Naive thymus-derived CD4-positive, alpha-beta T cell (primary cell): Measurements from ENCODE around the gene IL36RN. TPM values are rescaled to one million over a fixed set of nuclear protein-coding genes. Genes with fewer than 3 reads are reported as not detected.
A peak's percentile ranks its signal among the peaks of the same experiment; 100 is the strongest.

Experiments
- ATAC-seq: fragments of 150-1000 bp; cut with Tn5 transposase; 2 replicates; pipeline ENCODE4 v1.10.0; 2021; ENCODE audit warnings: mild to moderate bottlenecking, moderate library complexity
- CTCF ChIA-PET: fragments of 350-600 bp; sonication (Branson Sonifier 250); formaldehyde crosslinking; loops from one replicate; lab custom pipeline; 2021; ENCODE audit warnings: antibody characterized with exemption; lab: Charles Lee
- POLR2A ChIA-PET: fragments of 350-600 bp; sonication (Branson Sonifier 250); formaldehyde crosslinking; loops from one replicate; lab custom pipeline; 2021; ENCODE audit warnings: antibody characterized with exemption, inconsistent platforms; lab: Charles Lee
- DNase-seq, 9 donors: peaks; one replicate each; pipeline versions ENCODE4 v3.0.0 to v3.0.0-alpha.2; 2020 to 2022; ENCODE audit warnings: mixed read lengths in 1 of 9
- H3K27ac ChIP-seq: one replicate; pipeline ENCODE4 v1.7.0; 2013; ENCODE audit warnings: mild to moderate bottlenecking, low read depth, low read length, moderate library complexity
- H3K27me3 ChIP-seq, 2 donors: one replicate each; pipeline ENCODE4 v1.7.0; 2013; ENCODE audit warnings: low read length in 2 of 2, mild to moderate bottlenecking in 2 of 2, moderate library complexity in 2 of 2; ENCODE audit not compliant: control insufficient read depth in 2 of 2, insufficient read depth in 2 of 2
- H3K36me3 ChIP-seq, 3 experiments: 1 replicate in 2 of 3; 2 replicates in 1 of 3; pipeline ENCODE4 v1.7.0; 2013; ENCODE audit warnings: low read length in 3 of 3, mild to moderate bottlenecking in 3 of 3, moderate library complexity in 1 of 3; ENCODE audit not compliant: insufficient read depth in 3 of 3, control insufficient read depth in 2 of 3
- H3K4me1 ChIP-seq, 2 donors: one replicate each; pipeline ENCODE4 v1.7.0; 2013; ENCODE audit warnings: low read length in 2 of 2, mild to moderate bottlenecking in 2 of 2, moderate library complexity in 1 of 2; ENCODE audit not compliant: control insufficient read depth in 2 of 2, insufficient read depth in 2 of 2
- H3K4me3 ChIP-seq: 2 replicates; pipeline ENCODE4 v1.7.0; 2013; ENCODE audit warnings: mild to moderate bottlenecking, low read length
- H3K9me3 ChIP-seq, 3 experiments: 1 replicate in 2 of 3; 2 replicates in 1 of 3; pipeline ENCODE4 v1.7.0; 2013; ENCODE audit warnings: low read length in 3 of 3; ENCODE audit not compliant: control insufficient read depth in 2 of 3
- H3K27ac Mint-ChIP-seq, 9 donors: one replicate each; pipeline ENCODE4 v1.8.0; 2020 to 2022; ENCODE audit warnings: mixed read lengths in 9 of 9, mild to moderate bottlenecking in 8 of 9, moderate library complexity in 5 of 9, inconsistent platforms in 2 of 9
- H3K27me3 Mint-ChIP-seq, 5 donors: one replicate each; pipeline ENCODE4 v1.8.0; 2021 to 2022; ENCODE audit warnings: mixed read lengths in 5 of 5, mild to moderate bottlenecking in 1 of 5
- H3K36me3 Mint-ChIP-seq, 5 donors: one replicate each; pipeline ENCODE4 v1.8.0; 2020 to 2022; ENCODE audit warnings: mixed read lengths in 5 of 5, mild to moderate bottlenecking in 3 of 5, inconsistent platforms in 1 of 5
- H3K4me1 Mint-ChIP-seq, 7 donors: one replicate each; pipeline ENCODE4 v1.8.0; 2020 to 2022; ENCODE audit warnings: mixed read lengths in 7 of 7, mild to moderate bottlenecking in 3 of 7, inconsistent platforms in 1 of 7
- H3K4me3 Mint-ChIP-seq, 10 donors: one replicate each; pipeline ENCODE4 v1.8.0; 2020 to 2022; ENCODE audit warnings: mild to moderate bottlenecking in 10 of 10, mixed read lengths in 10 of 10, moderate library complexity in 6 of 10, inconsistent platforms in 2 of 10
- H3K9me3 Mint-ChIP-seq, 11 donors: one replicate each; pipeline ENCODE4 v1.8.0; 2020 to 2022; ENCODE audit warnings: mixed read lengths in 11 of 11, mild to moderate bottlenecking in 4 of 11, inconsistent platforms in 1 of 11, moderate library complexity in 1 of 11
- intact Hi-C, 2 donors: fragments of 100-400 bp; cut with micrococcal nuclease; formaldehyde crosslinking; loops; one replicate each; pipeline ENCODE4 v1.15.1; 2023
- polyA plus RNA-seq, 2 donors: library from polyadenylated mRNA; unstranded; fragments of 300-500 nt; fragmentation: Illumina TruSeq; gene quantifications; one replicate each; pipeline ENCODE4 v1.2.3, GENCODE V29; 2021
- total RNA-seq, 6 experiments: library from RNA in 5 of 6; stranded (reverse) in 5 of 6; gene quantifications; 1 replicate in 5 of 6; 2 replicates in 1 of 6; pipeline ENCODE4 v1.2.3 and lab custom pipeline; 2021 to 2026

The IL36RN gene
- total and polyA plus RNA-seq, 7 experiments from 2014 or later = 0.07 TPM; not detected in 6

DNA sequence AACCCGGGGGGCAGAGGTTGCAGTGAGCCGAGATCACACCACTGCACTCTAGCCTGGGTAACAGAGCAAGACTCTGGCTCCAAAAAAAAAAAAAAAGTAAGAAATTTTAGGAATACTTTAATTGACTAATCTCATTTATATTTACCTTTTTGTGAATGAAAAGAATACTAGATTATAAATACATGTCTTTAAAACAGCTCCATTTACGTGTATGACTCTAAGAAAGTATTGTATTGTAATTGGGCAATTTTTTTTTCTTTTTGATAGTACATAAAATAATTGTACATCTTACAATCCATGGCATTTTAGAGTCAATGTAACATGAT, 45.7 kb upstream of the IL36RN start:
- peaks cover 0 to 12% (median 1%) of the 10 kb centered on the region in 11 donors for H3K9me3 Mint-ChIP-seq
- H3K4me3 Mint-ChIP-seq = no peak overlapping the region
- ChIA-PET POLR2A (interaction anchor here (0.6 to 0.7 kb wide), 2 partner anchors 17 to 481 kb away, joined by 3 to 4 read pairs; no protein-coding TSS in a partner anchor), CTCF (interaction anchor here (0.7 kb wide), 1 partner anchor 46 kb away, joined by 5 read pairs; no protein-coding TSS in a partner anchor)
- Histone ChIP-seq H3K36me3 (no peaks in the 10 kb centered on the region), H3K4me3 (no peak overlapping the region), H3K27ac (no peak overlapping the region), H3K27me3 (peaks cover 0 to 3% of the 10 kb centered on the region in 2 donors), H3K9me3 (no peaks in the 10 kb centered on the region), H3K4me1 (peaks cover 0 to 8% of the 10 kb centered on the region in 2 donors)
- DNase-seq (no peak), ATAC-seq (no peak)
- intact Hi-C loops = no loop called here
- peaks cover 0 to 45% (median 6%) of the 10 kb centered on the region in 5 donors for H3K27me3 Mint-ChIP-seq
- H3K36me3 Mint-ChIP-seq = peaks cover under 1 to 7% (median under 1%) of the 10 kb centered on the region in 5 donors
- no peak overlapping the region for H3K27ac Mint-ChIP-seq
- peaks cover 3 to 45% (median 28%) of the 10 kb centered on the region in 7 donors for H3K4me1 Mint-ChIP-seq

DNA sequence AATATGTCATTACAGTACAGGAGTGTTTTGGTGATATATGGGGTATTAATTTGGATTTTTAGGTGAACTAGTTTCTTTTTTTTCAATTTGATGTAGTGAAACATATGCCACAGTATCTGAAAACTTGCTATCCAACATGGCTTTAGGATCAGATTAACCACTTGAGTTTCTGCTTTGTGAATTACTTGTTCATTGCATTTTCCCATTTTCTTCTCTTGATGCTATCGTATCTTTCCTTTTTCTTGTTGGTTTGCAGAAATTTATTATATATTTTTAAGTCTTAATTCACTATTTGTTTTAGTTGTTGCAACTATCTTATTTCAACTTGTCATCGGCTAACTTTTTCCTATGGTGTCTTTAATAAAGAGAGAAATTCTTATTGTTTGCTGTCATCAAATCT, 44.9 kb upstream of the IL36RN start:
- Mint-ChIP-seq H3K4me1 (peaks cover 3 to 45% (median 28%) of the 10 kb centered on the region in 7 donors), H3K27ac (peak overlapping the region in 2 of 9 donors; percentile 32 to 41), H3K4me3 (no peak overlapping the region), H3K9me3 (peaks cover 0 to 19% (median 6%) of the 10 kb centered on the region in 11 donors), H3K36me3 (peaks cover 5 to 8% (median 7%) of the 10 kb centered on the region in 5 donors), H3K27me3 (peaks cover 0 to 50% (median 5%) of the 10 kb centered on the region in 5 donors)
- Histone ChIP-seq H3K4me1 (peaks cover 0 to 8% of the 10 kb centered on the region in 2 donors), H3K4me3 (no peak overlapping the region), H3K36me3 (no peaks in the 10 kb centered on the region), H3K27me3 (peaks cover 0 to 3% of the 10 kb centered on the region in 2 donors), H3K27ac (no peak overlapping the region), H3K9me3 (no peaks in the 10 kb centered on the region)
- intact Hi-C loops = no loop called here
- no peak for ATAC-seq
- ChIA-PET CTCF (no interaction called here), POLR2A (no interaction called here)
- DNase-seq = no peak

DNA sequence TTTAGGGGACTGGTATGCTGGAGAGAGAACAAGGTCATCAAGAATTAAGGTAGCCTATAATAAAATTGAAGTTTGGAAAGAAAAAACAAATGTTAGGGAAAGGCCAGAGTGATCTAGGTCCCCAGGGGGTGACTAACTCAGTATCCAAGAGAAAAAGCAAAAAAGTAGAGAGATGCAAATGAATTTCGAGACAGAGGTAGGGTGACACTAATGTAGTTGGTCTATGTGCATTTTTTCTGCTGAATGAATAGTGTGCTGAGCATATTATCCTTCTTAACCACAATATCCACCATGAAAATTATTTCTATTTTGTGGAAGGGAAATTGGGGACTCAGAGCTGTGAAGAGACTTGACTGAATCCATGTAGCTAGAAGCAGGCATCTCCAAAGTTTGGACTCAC, 44.0 kb upstream of the IL36RN start:
- Mint-ChIP-seq H3K27ac (no peak overlapping the region), H3K9me3 (peaks cover 0 to 24% (median 6%) of the 10 kb centered on the region in 11 donors), H3K27me3 (peaks cover 0 to 55% (median 5%) of the 10 kb centered on the region in 5 donors), H3K4me3 (no peak overlapping the region), H3K4me1 (peaks cover 2 to 38% (median 23%) of the 10 kb centered on the region in 7 donors), H3K36me3 (peaks cover 5 to 12% (median 7%) of the 10 kb centered on the region in 5 donors)
- H3K4me1 ChIP-seq = peaks cover 0 to 8% of the 10 kb centered on the region in 2 donors
- CTCF ChIA-PET = interaction anchor here (1.2 kb wide), 1 partner anchor 65 kb away, joined by 4 read pairs; no protein-coding TSS in a partner anchor
- intact Hi-C loops = loop anchor here in 1 of 2 donors (5.0 kb wide), 1 partner anchor 33 kb away; no protein-coding TSS in a partner anchor
- no peak overlapping the region for H3K27ac ChIP-seq
- H3K27me3 ChIP-seq = peaks cover 0 to 3% of the 10 kb centered on the region in 2 donors
- H3K4me3 ChIP-seq = no peak overlapping the region
- POLR2A ChIA-PET = no interaction called here
- no peaks in the 10 kb centered on the region for H3K36me3 ChIP-seq
- H3K9me3 ChIP-seq = no peaks in the 10 kb centered on the region
- DNase-seq = no peak
- ATAC-seq = no peak

DNA sequence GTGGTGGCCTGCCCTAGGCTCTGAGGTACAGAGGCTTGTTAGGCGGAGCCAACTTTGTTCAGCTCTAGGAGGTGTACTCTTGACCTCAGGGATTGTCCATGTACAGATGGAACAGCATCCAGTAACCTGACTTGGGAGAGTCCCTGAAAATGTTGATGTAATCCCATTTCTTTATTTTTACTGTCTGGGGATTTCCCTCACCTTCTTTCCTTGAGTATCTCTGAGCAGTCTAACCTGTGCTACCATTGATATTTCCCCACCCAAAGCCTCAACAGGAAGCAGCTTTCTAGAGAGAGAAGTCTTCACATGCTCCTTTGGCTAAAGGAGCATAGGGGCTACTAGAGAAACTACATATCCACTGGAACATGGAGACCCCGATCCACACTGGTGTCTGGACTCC, 43.3 kb upstream of the IL36RN start:
- peak in 1 of 9 donors; percentile 7 for DNase-seq
- H3K9me3 ChIP-seq = no peaks in the 10 kb centered on the region
- no peak for ATAC-seq
- Mint-ChIP-seq H3K4me1 (peaks cover 0 to 34% (median 20%) of the 10 kb centered on the region in 7 donors), H3K36me3 (peaks cover 5 to 12% (median 7%) of the 10 kb centered on the region in 5 donors), H3K9me3 (peaks cover 0 to 24% (median 6%) of the 10 kb centered on the region in 11 donors), H3K27me3 (peaks cover 0 to 53% (median 5%) of the 10 kb centered on the region in 5 donors), H3K27ac (peak overlapping the region in 1 of 9 donors; percentile 80), H3K4me3 (peak overlapping the region in 1 of 10 donors; percentile 21)
- CTCF ChIA-PET = interaction anchor here (1.2 kb wide), 1 partner anchor 64 kb away, joined by 4 read pairs; no protein-coding TSS in a partner anchor
- peaks cover 0 to 8% of the 10 kb centered on the region in 2 donors for H3K4me1 ChIP-seq
- POLR2A ChIA-PET = interaction anchor here (0.7 kb wide), 1 partner anchor 23 kb away, joined by 3 read pairs; no protein-coding TSS in a partner anchor
- H3K27me3 ChIP-seq = peaks cover 0 to 3% of the 10 kb centered on the region in 2 donors
- H3K4me3 ChIP-seq = no peak overlapping the region
- no peak overlapping the region for H3K27ac ChIP-seq
- no peaks in the 10 kb centered on the region for H3K36me3 ChIP-seq
- intact Hi-C loops = loop anchor here in 1 of 2 donors (2.0 to 5.0 kb wide), 2 partner anchors 19 to 33 kb away; no protein-coding TSS in a partner anchor

DNA sequence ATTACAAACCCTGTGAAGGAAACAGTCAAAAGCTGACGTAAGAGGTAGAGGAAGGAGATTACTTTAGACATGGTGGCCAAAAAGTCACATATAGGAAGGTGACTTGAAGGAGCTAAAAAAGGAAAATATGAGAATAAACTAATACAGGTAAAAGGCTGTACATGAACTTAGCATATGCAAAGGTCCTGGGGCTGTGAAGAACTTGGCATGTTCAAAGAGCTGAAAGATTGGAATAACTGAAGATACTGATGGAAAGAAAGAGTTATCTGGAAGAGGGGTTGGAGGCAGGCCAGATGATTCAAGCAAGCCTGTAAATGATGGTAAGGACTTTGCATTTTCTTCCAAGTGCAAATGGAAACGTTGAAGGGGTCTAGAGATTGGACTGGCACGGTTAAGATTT, 40.5 kb upstream of the IL36RN start:
- Histone ChIP-seq H3K27ac (no peak overlapping the region), H3K36me3 (no peaks in the 10 kb centered on the region), H3K27me3 (peaks cover 0 to 3% of the 10 kb centered on the region in 2 donors), H3K4me1 (peaks cover 0 to 8% of the 10 kb centered on the region in 2 donors), H3K4me3 (no peak overlapping the region), H3K9me3 (no peaks in the 10 kb centered on the region)
- POLR2A ChIA-PET = no interaction called here
- intact Hi-C loops = loop anchor here in 1 of 2 donors (5.0 kb wide), 1 partner anchor 36 kb away; no protein-coding TSS in a partner anchor
- H3K27ac Mint-ChIP-seq = no peak overlapping the region
- H3K9me3 Mint-ChIP-seq = peaks cover 0 to 20% (median 6%) of the 10 kb centered on the region in 11 donors
- H3K36me3 Mint-ChIP-seq = peaks cover 2 to 12% (median 7%) of the 10 kb centered on the region in 5 donors
- ATAC-seq = no peak
- CTCF ChIA-PET = no interaction called here
- H3K27me3 Mint-ChIP-seq = peaks cover 0 to 43% (median 5%) of the 10 kb centered on the region in 5 donors
- no peak overlapping the region for H3K4me3 Mint-ChIP-seq
- peaks cover 0 to 34% (median 20%) of the 10 kb centered on the region in 7 donors for H3K4me1 Mint-ChIP-seq
- DNase-seq = no peak

DNA sequence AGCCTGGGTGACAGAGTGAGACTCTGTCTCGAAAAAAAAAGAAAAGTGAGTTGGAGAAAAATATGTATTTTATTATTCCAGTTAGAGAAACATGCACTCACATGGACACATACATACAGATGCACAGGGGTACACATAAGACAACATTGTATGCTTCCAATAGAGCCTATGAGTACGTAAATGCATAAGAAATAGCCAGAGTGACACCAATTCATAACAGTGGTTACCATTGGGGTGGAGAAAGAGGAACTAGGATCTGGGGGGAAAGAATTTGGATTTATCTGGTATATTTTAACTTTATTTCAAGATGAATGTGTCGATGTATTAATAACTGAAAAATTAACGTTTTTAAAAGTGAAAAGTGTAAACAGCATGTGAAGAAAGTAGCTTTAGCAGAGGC, 37.7 kb upstream of the IL36RN start:
- no peak for DNase-seq
- peaks cover 0 to 60% (median 9%) of the 10 kb centered on the region in 5 donors for H3K27me3 Mint-ChIP-seq
- ChIA-PET CTCF (no interaction called here), POLR2A (no interaction called here)
- H3K27ac Mint-ChIP-seq = no peak overlapping the region
- peaks cover 2 to 12% (median 7%) of the 10 kb centered on the region in 5 donors for H3K36me3 Mint-ChIP-seq
- Histone ChIP-seq H3K4me3 (no peak overlapping the region), H3K9me3 (no peaks in the 10 kb centered on the region), H3K36me3 (no peaks in the 10 kb centered on the region), H3K27ac (no peak overlapping the region), H3K27me3 (peaks cover 0 to 3% of the 10 kb centered on the region in 2 donors), H3K4me1 (no peaks in the 10 kb centered on the region)
- intact Hi-C loops = no loop called here
- no peak for ATAC-seq
- no peak overlapping the region for H3K4me3 Mint-ChIP-seq
- peaks cover 0 to 20% (median 6%) of the 10 kb centered on the region in 11 donors for H3K9me3 Mint-ChIP-seq
- H3K4me1 Mint-ChIP-seq = peaks cover 0 to 17% (median 5%) of the 10 kb centered on the region in 7 donors
